Activated gamma-delta T cell treated with anti-CD3 and anti-CD28 coated beads, Interleukin-2, amount 50 U/mL, for 16 hours (primary cell): Measurements from ENCODE around the gene NT5DC3.
"Not testable (repeated sequence)": the region's sequence is repeated elsewhere in the genome, so short reads cannot be mapped to it uniquely, and the experiment has no call there.

Experiments used
- DNase-seq: peaks from one replicate; pipeline ENCODE4 v3.0.0-alpha.2; 2020; ENCODE audit warnings: low read depth

The NT5DC3 gene

GRCh38 chr12:103809639-103810038 is 31.4 kb downstream of the NT5DC3 start:
- not testable (repeated sequence) for DNase-seq

GRCh38 chr12:103809154-103809553 is 31.9 kb downstream of the NT5DC3 start:
- DNase-seq, result no peak

GRCh38 chr12:103808239-103808880 is 32.7 kb downstream of the NT5DC3 start:
- DNase-seq, result no peak

GRCh38 chr12:103807561-103808238 is 33.3 kb downstream of the NT5DC3 start:
- no peak for DNase-seq

GRCh38 chr12:103806803-103807202 is 34.2 kb downstream of the NT5DC3 start:
- no peak for DNase-seq

GRCh38 chr12:103805655-103806360 is 35.2 kb downstream of the NT5DC3 start:
- no peak for DNase-seq

GRCh38 chr12:103803847-103804246 is 37.2 kb downstream of the NT5DC3 start:
- DNase-seq, result no peak

- DNase-seq, result no peak
These were observed 38.5 kb downstream of the NT5DC3 start for GRCh38 chr12:103802586-103802886.

- no peak for DNase-seq
These were observed 39.1 kb downstream of the NT5DC3 start for GRCh38 chr12:103801709-103802585.

GRCh38 chr12:103799857-103800771 is 40.9 kb downstream of the NT5DC3 start:
- DNase-seq, result no peak

GRCh38 chr12:103799504-103799856 is 41.6 kb downstream of the NT5DC3 start:
- no peak for DNase-seq

- no peak for DNase-seq
These were observed 42.4 kb downstream of the NT5DC3 start for GRCh38 chr12:103798586-103798985.

- DNase-seq, result no peak
These were observed 46.5 kb downstream of the NT5DC3 start for GRCh38 chr12:103794309-103795213.

GRCh38 chr12:103793512-103794045 is 47.5 kb downstream of the NT5DC3 start:
- no peak for DNase-seq

GRCh38 chr12:103793046-103793445 is 48.0 kb downstream of the NT5DC3 start:
- no peak for DNase-seq

GRCh38 chr12:103791350-103791920 is 49.6 kb downstream of the NT5DC3 start:
- no peak for DNase-seq

GRCh38 chr12:103786201-103786600 is 54.8 kb downstream of the NT5DC3 start:
- no peak for DNase-seq

GRCh38 chr12:103785243-103786031 is 55.6 kb downstream of the NT5DC3 start:
- DNase-seq, result no peak
